H9 (cell line): ENCODE measurements around the gene IGFBP3. TPM values are rescaled to one million over a fixed set of nuclear protein-coding genes. Genes with fewer than 3 reads are reported as not detected.
A peak's percentile ranks its signal among the peaks of the same experiment; 100 is the strongest.

ENCODE experiments used
- DNase-seq: peaks from one replicate; pipeline ENCODE4 v3.0.0-alpha.2; 2017
- H2AFZ ChIP-seq: one replicate; pipeline ENCODE4 v1.6.1; 2013; ENCODE audit warnings: mild to moderate bottlenecking, low read length, control low read depth, moderate library complexity
- H2AK5ac ChIP-seq: 2 replicates; pipeline ENCODE4 v1.6.1; 2013; ENCODE audit warnings: low read length, control low read depth, mixed read lengths; ENCODE audit not compliant: insufficient read length
- H2BK120ac ChIP-seq: one replicate; pipeline ENCODE4 v1.6.1; 2013; ENCODE audit warnings: low read depth, mild to moderate bottlenecking, low read length, control low read depth, inconsistent platforms; ENCODE audit not compliant: poor library complexity, severe bottlenecking
- H2BK12ac ChIP-seq: 2 replicates; pipeline ENCODE4 v1.6.1; 2013; ENCODE audit warnings: low read length, control low read depth, mixed read lengths, low read depth; ENCODE audit not compliant: insufficient read length
- H2BK15ac ChIP-seq: 2 replicates; pipeline ENCODE4 v1.6.1; 2013; ENCODE audit warnings: low read depth, low read length, control low read depth
- H2BK20ac ChIP-seq: one replicate; pipeline ENCODE4 v1.6.1; 2013; ENCODE audit warnings: low read depth, mild to moderate bottlenecking, low read length, control low read depth, inconsistent platforms; ENCODE audit not compliant: poor library complexity, severe bottlenecking
- H2BK5ac ChIP-seq: 2 replicates; pipeline ENCODE4 v1.6.1; 2013; ENCODE audit warnings: low read length, control low read depth, mixed read lengths; ENCODE audit not compliant: insufficient read length
- H3K14ac ChIP-seq: 2 replicates; pipeline ENCODE4 v1.6.1; 2013; ENCODE audit warnings: low read length, control low read depth; ENCODE audit not compliant: insufficient read depth
- H3K18ac ChIP-seq: 2 replicates; pipeline ENCODE4 v1.6.1; 2013; ENCODE audit warnings: low read depth, mild to moderate bottlenecking, mixed read lengths, low read length, control low read depth; ENCODE audit not compliant: insufficient read length
- H3K23ac ChIP-seq: 2 replicates; pipeline ENCODE4 v1.6.1; 2013; ENCODE audit warnings: low read length, control low read depth, mixed read lengths, low read depth; ENCODE audit not compliant: insufficient read length
- H3K23me2 ChIP-seq: 2 replicates; pipeline ENCODE4 v1.6.1; 2013; ENCODE audit warnings: low read depth, mild to moderate bottlenecking, mixed read lengths, low read length, control low read depth; ENCODE audit not compliant: insufficient read length, poor library complexity, severe bottlenecking
- H3K27ac ChIP-seq: 2 replicates; pipeline ENCODE4 v1.5.1; 2013; ENCODE audit warnings: low read length, control low read depth, mixed read lengths, low read depth; ENCODE audit not compliant: insufficient read length
- H3K27me3 ChIP-seq: 2 replicates; pipeline ENCODE4 v1.6.1; 2013; ENCODE audit warnings: low read length, control low read depth, inconsistent platforms; ENCODE audit not compliant: insufficient read depth
- H3K4ac ChIP-seq: 2 replicates; pipeline ENCODE4 v1.6.1; 2013; ENCODE audit warnings: low read depth, mild to moderate bottlenecking, control low read depth, inconsistent platforms, low read length, moderate library complexity
- H3K4me1 ChIP-seq: 2 replicates; pipeline ENCODE4 v1.6.1; 2013; ENCODE audit warnings: low read length, control low read depth, inconsistent platforms; ENCODE audit not compliant: insufficient read depth
- H3K4me2 ChIP-seq: 2 replicates; pipeline ENCODE4 v1.6.1; 2013; ENCODE audit warnings: low read length, control low read depth, mixed read lengths; ENCODE audit not compliant: insufficient read length, insufficient read depth
- H3K56ac ChIP-seq: 2 replicates; pipeline ENCODE4 v1.6.1; 2013; ENCODE audit warnings: low read depth, mild to moderate bottlenecking, mixed read lengths, low read length, control low read depth; ENCODE audit not compliant: insufficient read length
- H3K79me1 ChIP-seq: 2 replicates; pipeline ENCODE4 v1.6.1; 2013; ENCODE audit warnings: low read depth, mild to moderate bottlenecking, moderate library complexity, low read length, control low read depth, inconsistent platforms; ENCODE audit not compliant: insufficient read depth, poor library complexity, severe bottlenecking
- H3K79me2 ChIP-seq: 2 replicates; pipeline ENCODE4 v1.6.1; 2013; ENCODE audit warnings: low read length, control low read depth, inconsistent platforms; ENCODE audit not compliant: insufficient read depth
- H3K9ac ChIP-seq: 2 replicates; pipeline ENCODE4 v1.6.1; 2013; ENCODE audit warnings: low read length, control low read depth, mixed read lengths; ENCODE audit not compliant: insufficient read length; ENCODE audit errors: extremely low read depth
- H3K9me3 ChIP-seq: one replicate; pipeline ENCODE4 v1.6.1; 2013; ENCODE audit warnings: low read depth, low read length, inconsistent platforms; ENCODE audit not compliant: control insufficient read depth
- H3T11ph ChIP-seq: one replicate; pipeline ENCODE4 v1.6.1; 2013; ENCODE audit warnings: mild to moderate bottlenecking, low read length, control low read depth, inconsistent platforms
- H4K20me1 ChIP-seq: one replicate; pipeline ENCODE4 v1.6.1; 2013; ENCODE audit not compliant: control insufficient read depth, insufficient read length, insufficient read depth
- H4K5ac ChIP-seq: 2 replicates; pipeline ENCODE4 v1.6.1; 2013; ENCODE audit warnings: low read depth, mild to moderate bottlenecking, mixed read lengths, low read length, control low read depth; ENCODE audit not compliant: insufficient read length
- H4K8ac ChIP-seq: replicated peaks from 2 replicates; pipeline ENCODE4 v1.6.1; 2013; ENCODE audit warnings: low read length, control low read depth, mixed read lengths, low read depth; ENCODE audit not compliant: insufficient read length
- H4K91ac ChIP-seq: 2 replicates; pipeline ENCODE4 v1.6.1; 2013; ENCODE audit warnings: low read depth, mild to moderate bottlenecking, moderate library complexity, mixed read lengths, low read length, control low read depth; ENCODE audit not compliant: insufficient read length
- H3K27ac Mint-ChIP-seq, 3 experiments: 2 replicates in 2 of 3; 3 replicates in 1 of 3; pipeline ENCODE4 v1.8.0; 2020 to 2021; ENCODE audit warnings: mixed read lengths in 3 of 3, mild to moderate bottlenecking in 1 of 3, moderate library complexity in 1 of 3
- H3K27me3 Mint-ChIP-seq: 2 replicates; pipeline ENCODE4 v1.8.0; 2021; ENCODE audit warnings: low read depth, mild to moderate bottlenecking, moderate library complexity, mixed read lengths
- H3K36me3 Mint-ChIP-seq, 3 experiments: 2 replicates in 2 of 3; 3 replicates in 1 of 3; pipeline ENCODE4 v1.8.0; 2020 to 2021; ENCODE audit warnings: low read depth in 3 of 3, mixed read lengths in 3 of 3; ENCODE audit not compliant: insufficient read depth in 1 of 3
- H3K4me1 Mint-ChIP-seq, 2 experiments: 2 replicates each; pipeline ENCODE4 v1.8.0; 2020; ENCODE audit warnings: mixed read lengths in 2 of 2
- H3K4me3 Mint-ChIP-seq, 2 experiments: 2 replicates in 1 of 2; 3 replicates in 1 of 2; pipeline ENCODE4 v1.8.0; 2020 to 2021; ENCODE audit warnings: mild to moderate bottlenecking in 2 of 2, mixed read lengths in 2 of 2, moderate library complexity in 1 of 2
- H3K9me3 Mint-ChIP-seq, 2 experiments: 2 replicates in 1 of 2; 3 replicates in 1 of 2; pipeline ENCODE4 v1.8.0; 2020; ENCODE audit warnings: mild to moderate bottlenecking in 2 of 2, mixed read lengths in 2 of 2, moderate library complexity in 1 of 2
- WGBS: extraction: QIAGEN DNeasy Blood & Tissue Kit; methylation state at CpG from one replicate; pipeline ENCODE4 v1.1.7; 2013; ENCODE audit warnings: missing lambda C conversion rate, low lambda C conversion rate, mixed read lengths; ENCODE audit not compliant: insufficient read length; ENCODE audit errors: extremely low coverage; 5-methylcytosine and 5-hydroxymethylcytosine counted together
- total RNA-seq: library from RNA; stranded (reverse); gene quantifications from 2 replicates; pipeline ENCODE4 v1.2.1, GENCODE V29; 2021
- TF ChIP-seq, protein P1 (sequence below): fragments of 200-600 bp; sonication (generic); conservative IDR thresholded peaks from 3 replicates; pipeline ENCODE4 v1.8.0; 2021; ENCODE audit warnings: antibody characterized with exemption, mild to moderate bottlenecking

The IGFBP3 gene
- total RNA-seq, 1 experiment from 2014 or later: 10.0 TPM

DNA sequence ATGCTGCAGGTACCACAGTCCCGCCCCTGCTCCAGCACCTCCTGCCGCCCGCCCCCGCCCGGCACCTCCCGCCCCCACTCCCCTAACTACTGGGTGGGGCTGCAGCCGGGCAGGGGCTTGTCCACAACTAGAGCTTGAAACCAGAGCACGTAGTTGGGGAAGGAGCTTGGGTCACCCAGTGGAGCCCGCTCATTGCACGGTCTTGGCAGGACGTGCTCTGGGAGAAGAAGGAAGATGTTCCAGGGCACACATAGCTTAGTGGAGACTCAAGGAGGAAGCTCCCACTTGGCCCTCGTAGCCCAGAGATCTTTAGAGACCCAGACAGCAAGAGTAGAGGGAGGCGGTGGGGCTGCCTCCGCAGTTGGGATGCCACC is 32.1 kb downstream of the IGFBP3 start:
- peak overlapping the region; percentile 68 to 78 for H3K4me3 Mint-ChIP-seq
- H3K27ac Mint-ChIP-seq: no peak overlapping the region
- Histone ChIP-seq H3K9me3 (no peaks in the 10 kb centered on the region), H4K5ac (no peak overlapping the region), H2AK5ac (no peak overlapping the region), H3K79me2 (no peaks in the 10 kb centered on the region), H2BK5ac (no peak overlapping the region), H4K91ac (no peak overlapping the region), H3K27ac (no peak overlapping the region), H2BK15ac (no peak overlapping the region), H3T11ph (no peak overlapping the region), H3K4ac (no peak overlapping the region), H3K4me1 (peaks cover 3% of the 10 kb centered on the region), H4K20me1 (no peaks in the 10 kb centered on the region), H3K79me1 (no peaks in the 10 kb centered on the region), H2BK12ac (no peak overlapping the region), H3K14ac (no peak overlapping the region), H3K18ac (no peak overlapping the region), H3K4me2 (peak overlapping the region; percentile 44), H3K23me2 (no peaks in the 10 kb centered on the region), H3K56ac (no peak overlapping the region), H2BK20ac (no peak overlapping the region), H3K27me3 (peaks cover 14% of the 10 kb centered on the region; the same call in 1 of the 2 replicates), H3K9ac (no peak overlapping the region), H4K8ac (no peak overlapping the region), H2AFZ (no peak overlapping the region), H2BK120ac (no peak overlapping the region), H3K23ac (no peak overlapping the region)
- H3K36me3 Mint-ChIP-seq: no peaks in the 10 kb centered on the region
- no peaks in the 10 kb centered on the region; a peak in 1 of 5 replicates for H3K9me3 Mint-ChIP-seq
- H3K27me3 Mint-ChIP-seq: peaks cover 93% of the 10 kb centered on the region
- no CpG with 5 or more reads among the region's 14 CpGs for WGBS
- peaks cover 14 to 21% of the 10 kb centered on the region in 2 experiments for H3K4me1 Mint-ChIP-seq
- TF ChIP-seq, protein P1, sequence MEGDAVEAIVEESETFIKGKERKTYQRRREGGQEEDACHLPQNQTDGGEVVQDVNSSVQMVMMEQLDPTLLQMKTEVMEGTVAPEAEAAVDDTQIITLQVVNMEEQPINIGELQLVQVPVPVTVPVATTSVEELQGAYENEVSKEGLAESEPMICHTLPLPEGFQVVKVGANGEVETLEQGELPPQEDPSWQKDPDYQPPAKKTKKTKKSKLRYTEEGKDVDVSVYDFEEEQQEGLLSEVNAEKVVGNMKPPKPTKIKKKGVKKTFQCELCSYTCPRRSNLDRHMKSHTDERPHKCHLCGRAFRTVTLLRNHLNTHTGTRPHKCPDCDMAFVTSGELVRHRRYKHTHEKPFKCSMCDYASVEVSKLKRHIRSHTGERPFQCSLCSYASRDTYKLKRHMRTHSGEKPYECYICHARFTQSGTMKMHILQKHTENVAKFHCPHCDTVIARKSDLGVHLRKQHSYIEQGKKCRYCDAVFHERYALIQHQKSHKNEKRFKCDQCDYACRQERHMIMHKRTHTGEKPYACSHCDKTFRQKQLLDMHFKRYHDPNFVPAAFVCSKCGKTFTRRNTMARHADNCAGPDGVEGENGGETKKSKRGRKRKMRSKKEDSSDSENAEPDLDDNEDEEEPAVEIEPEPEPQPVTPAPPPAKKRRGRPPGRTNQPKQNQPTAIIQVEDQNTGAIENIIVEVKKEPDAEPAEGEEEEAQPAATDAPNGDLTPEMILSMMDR: no peak
- DNase-seq: peak; percentile 51
